AG09319 (cell line): ENCODE data around the gene TTC9B.

Experiments used
- DNase-seq: peaks from one replicate; pipeline ENCODE4 v3.0.0-alpha.2; 2010; ENCODE audit warnings: low read depth; ENCODE audit errors: extremely low read depth
- TF ChIP-seq, protein P1 (sequence below): IDR thresholded peaks from 2 replicates; pipeline ENCODE4 v1.5.1; 2011; ENCODE audit warnings: low read depth, mild to moderate bottlenecking, inconsistent platforms, low read length, moderate library complexity

TTC9B gene

GRCh38 chr19:40217934-40218890 is at the start of gene TTC9B:
TSS of gene TTC9B (minus strand) at chr19:40218384. CDS start at chr19:40218381, 3 bp downstream.
- DNase-seq, result no peak
- TF ChIP-seq, protein P1, sequence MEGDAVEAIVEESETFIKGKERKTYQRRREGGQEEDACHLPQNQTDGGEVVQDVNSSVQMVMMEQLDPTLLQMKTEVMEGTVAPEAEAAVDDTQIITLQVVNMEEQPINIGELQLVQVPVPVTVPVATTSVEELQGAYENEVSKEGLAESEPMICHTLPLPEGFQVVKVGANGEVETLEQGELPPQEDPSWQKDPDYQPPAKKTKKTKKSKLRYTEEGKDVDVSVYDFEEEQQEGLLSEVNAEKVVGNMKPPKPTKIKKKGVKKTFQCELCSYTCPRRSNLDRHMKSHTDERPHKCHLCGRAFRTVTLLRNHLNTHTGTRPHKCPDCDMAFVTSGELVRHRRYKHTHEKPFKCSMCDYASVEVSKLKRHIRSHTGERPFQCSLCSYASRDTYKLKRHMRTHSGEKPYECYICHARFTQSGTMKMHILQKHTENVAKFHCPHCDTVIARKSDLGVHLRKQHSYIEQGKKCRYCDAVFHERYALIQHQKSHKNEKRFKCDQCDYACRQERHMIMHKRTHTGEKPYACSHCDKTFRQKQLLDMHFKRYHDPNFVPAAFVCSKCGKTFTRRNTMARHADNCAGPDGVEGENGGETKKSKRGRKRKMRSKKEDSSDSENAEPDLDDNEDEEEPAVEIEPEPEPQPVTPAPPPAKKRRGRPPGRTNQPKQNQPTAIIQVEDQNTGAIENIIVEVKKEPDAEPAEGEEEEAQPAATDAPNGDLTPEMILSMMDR, result no peak

DNA sequence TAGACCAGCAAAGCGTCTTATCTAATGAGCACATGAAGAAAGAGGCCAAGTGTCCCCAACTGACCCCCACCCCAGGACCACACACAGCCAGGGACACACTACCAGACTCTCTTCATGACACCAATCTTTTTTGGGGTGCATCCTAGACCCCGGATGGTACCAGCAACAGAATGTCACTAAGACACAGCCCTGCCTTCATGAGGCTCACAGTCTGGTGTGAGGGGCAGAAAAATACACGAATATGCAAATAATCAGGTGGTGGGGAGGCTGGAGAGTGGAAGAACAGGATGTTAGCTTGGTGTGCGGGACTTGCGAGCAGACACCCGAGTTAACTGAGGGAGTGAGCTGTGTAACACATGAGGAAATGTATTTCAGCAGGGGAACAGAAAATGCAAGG is 49.4 kb upstream of the TTC9B start:
- TF ChIP-seq, protein P1, result no peak
- DNase-seq, result no peak

DNA sequence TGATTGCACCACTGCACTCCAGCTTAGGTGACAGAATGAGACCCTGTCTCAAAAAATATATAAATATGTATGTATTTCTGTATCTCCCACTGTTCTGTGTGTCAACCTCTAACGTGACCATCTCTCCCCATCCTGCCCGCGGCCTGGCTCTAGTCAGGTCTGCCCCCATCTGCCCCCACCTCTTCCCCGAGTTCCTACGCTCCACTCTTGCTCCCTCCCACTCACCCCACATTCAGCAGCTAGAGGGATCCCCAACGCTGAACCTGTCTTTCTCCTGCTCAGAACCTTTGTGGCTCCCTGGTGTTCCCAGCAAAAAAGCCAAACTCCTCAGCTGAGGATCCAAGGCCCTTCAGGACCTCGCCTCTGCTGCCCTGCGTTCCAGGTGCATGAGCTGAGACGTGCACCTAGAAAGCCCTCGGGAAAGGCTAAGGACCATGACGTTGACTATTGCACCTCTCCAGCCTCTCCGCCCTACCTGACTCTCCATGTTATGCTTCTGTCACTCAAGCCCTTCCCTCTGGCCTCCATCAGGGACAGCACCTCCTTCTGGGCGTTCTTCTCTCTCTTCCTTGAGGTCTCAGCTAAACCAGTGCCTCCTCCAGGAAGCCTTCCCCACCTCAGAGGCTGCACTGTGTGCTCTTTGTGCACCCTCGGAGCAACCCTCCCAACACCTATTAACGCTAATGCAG is 48.9 kb upstream of the TTC9B start:
- TF ChIP-seq, protein P1, result no peak
- DNase-seq, result no peak

GRCh38 chr19:40266119-40266518 is 47.9 kb upstream of the TTC9B start:
- DNase-seq, result no peak
- TF ChIP-seq, protein P1, result no peak

GRCh38 chr19:40265763-40266099 is 47.5 kb upstream of the TTC9B start:
- TF ChIP-seq, protein P1, result no peak

GRCh38 chr19:40265055-40265762 is 47.0 kb upstream of the TTC9B start:
- TF ChIP-seq, protein P1, result no peak
- no peak for DNase-seq

More at GRCh38 chr19:40265763-40266099, 47.5 kb upstream of the TTC9B start:
- no peak for DNase-seq
